Activated effector memory CD4-positive, alpha-beta T cell treated with Interleukin-2 at 50 U/mL for 16 hours (primary cell): Measurements from ENCODE around the gene NRG2.

Experiments
- DNase-seq: peaks from one replicate; pipeline ENCODE4 v3.0.0-alpha.2; 2020

NRG2 gene

GRCh38 chr5:139807647-139808030 lies 235.5 kb downstream of the NRG2 start:
- DNase-seq = no peak

- DNase-seq = no peak
Observed at GRCh38 chr5:139806726-139807646, 236.1 kb downstream of the NRG2 start.

- DNase-seq = no peak
Observed at GRCh38 chr5:139806111-139806510, 237.0 kb downstream of the NRG2 start.

- DNase-seq = no peak
Observed at GRCh38 chr5:139805545-139805944, 237.6 kb downstream of the NRG2 start.

- no peak for DNase-seq
Observed at GRCh38 chr5:139804800-139805397, 238.2 kb downstream of the NRG2 start.

- no peak for DNase-seq
Observed at GRCh38 chr5:139803978-139804377, 239.1 kb downstream of the NRG2 start.

- no peak for DNase-seq
Observed at GRCh38 chr5:139799359-139799758, 243.7 kb downstream of the NRG2 start.

GRCh38 chr5:139798883-139799282 lies 244.2 kb downstream of the NRG2 start:
- DNase-seq = no peak

- no peak for DNase-seq
Observed at GRCh38 chr5:139797856-139798510, 245.1 kb downstream of the NRG2 start.

GRCh38 chr5:139797335-139797734 lies 245.8 kb downstream of the NRG2 start:
- no peak for DNase-seq
